ENCODE results near the gene STAU1.
"Not testable (repeated sequence)": the region's sequence is repeated elsewhere in the genome, so short reads cannot be mapped to it uniquely, and the experiment has no call there.

The STAU1 gene

DNA sequence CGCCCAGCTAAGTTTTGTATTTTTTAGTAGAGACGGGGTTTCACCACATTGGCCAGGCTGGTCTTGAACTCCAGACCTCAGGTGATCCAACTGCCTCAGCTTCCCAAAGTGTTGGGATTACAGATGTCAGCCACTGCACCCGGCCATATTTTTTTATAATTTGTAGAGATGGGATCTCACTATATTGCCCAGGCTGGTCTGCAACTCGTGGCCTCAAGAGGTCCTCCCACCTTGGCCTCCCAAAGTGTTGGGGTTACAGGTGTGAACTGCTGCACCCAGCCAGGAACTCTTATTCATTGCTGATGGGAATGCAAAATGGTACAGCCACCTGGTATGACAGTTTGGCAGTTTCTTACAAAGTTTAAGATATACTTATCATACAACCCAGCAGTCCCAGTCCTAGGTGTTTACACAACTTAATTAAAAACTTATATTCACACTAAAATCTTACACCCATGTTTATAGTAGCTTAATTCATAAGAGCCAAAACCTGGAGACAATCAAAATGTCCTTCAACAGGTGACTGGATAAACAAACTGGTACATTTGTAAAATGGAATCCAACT lies 11.7 kb upstream of the STAU1 start:
- H3K27me3 ChIP-seq (replicated peaks; ENCODE audit: control insufficient read depth, insufficient read depth, low read length) = no peaks in the 10 kb centered on the region
- no peak overlapping the region for H3K4me3 ChIP-seq (ENCODE audit: low read length)
- no peaks in the 10 kb centered on the region for H3K4me1 ChIP-seq (ENCODE audit: control insufficient read depth, insufficient read depth, low read length)
- H3K36me3 ChIP-seq (ENCODE audit: control insufficient read depth, insufficient read depth, low read length, severe bottlenecking) = no peaks in the 10 kb centered on the region
- no peak for DNase-seq (ENCODE audit: low read depth)
- no peak overlapping the region for H3K9ac ChIP-seq (ENCODE audit: low read length)
- H3K9me3 ChIP-seq (ENCODE audit: control insufficient read depth, low read length) = no peaks in the 10 kb centered on the region

- not testable (repeated sequence) for H3K4me1 ChIP-seq (ENCODE audit: control insufficient read depth, insufficient read depth, low read length); H3K36me3 ChIP-seq (ENCODE audit: control insufficient read depth, insufficient read depth, low read length, severe bottlenecking); H3K27me3 ChIP-seq (replicated peaks; ENCODE audit: control insufficient read depth, insufficient read depth, low read length); DNase-seq (ENCODE audit: low read depth); H3K4me3 ChIP-seq (ENCODE audit: low read length); H3K9ac ChIP-seq (ENCODE audit: low read length); H3K9me3 ChIP-seq (ENCODE audit: control insufficient read depth, low read length)
These were observed 4.9 kb upstream of the STAU1 start for GRCh38 chr20:49192944-49193518.

- H3K36me3 ChIP-seq (ENCODE audit: control insufficient read depth, insufficient read depth, low read length, severe bottlenecking) = no peaks in the 10 kb centered on the region
- no peaks in the 10 kb centered on the region for H3K9me3 ChIP-seq (ENCODE audit: control insufficient read depth, low read length)
- H3K4me1 ChIP-seq (ENCODE audit: control insufficient read depth, insufficient read depth, low read length) = peaks cover 32% of the 10 kb centered on the region
- no peak for DNase-seq (ENCODE audit: low read depth)
- peak overlapping the region; percentile 85 for H3K9ac ChIP-seq (ENCODE audit: low read length)
- peak overlapping the region; percentile 93 for H3K4me3 ChIP-seq (ENCODE audit: low read length)
- no peaks in the 10 kb centered on the region for H3K27me3 ChIP-seq (replicated peaks; ENCODE audit: control insufficient read depth, insufficient read depth, low read length)
These were observed 744 bp downstream of the STAU1 start for GRCh38 chr20:49187330-49187850.

GRCh38 chr20:49186535-49187329 lies 1.4 kb downstream of the STAU1 start:
- Histone ChIP-seq H3K4me3 (ENCODE audit: low read length) (peak overlapping the region; percentile 93), H3K9ac (ENCODE audit: low read length) (peak overlapping the region; percentile 85), H3K36me3 (ENCODE audit: control insufficient read depth, insufficient read depth, low read length, severe bottlenecking) (no peaks in the 10 kb centered on the region), H3K4me1 (ENCODE audit: control insufficient read depth, insufficient read depth, low read length) (peaks cover 37% of the 10 kb centered on the region), H3K9me3 (ENCODE audit: control insufficient read depth, low read length) (no peaks in the 10 kb centered on the region), H3K27me3 (replicated peaks; ENCODE audit: control insufficient read depth, insufficient read depth, low read length) (no peaks in the 10 kb centered on the region)
- DNase-seq (ENCODE audit: low read depth) = peak; percentile 78

DNA sequence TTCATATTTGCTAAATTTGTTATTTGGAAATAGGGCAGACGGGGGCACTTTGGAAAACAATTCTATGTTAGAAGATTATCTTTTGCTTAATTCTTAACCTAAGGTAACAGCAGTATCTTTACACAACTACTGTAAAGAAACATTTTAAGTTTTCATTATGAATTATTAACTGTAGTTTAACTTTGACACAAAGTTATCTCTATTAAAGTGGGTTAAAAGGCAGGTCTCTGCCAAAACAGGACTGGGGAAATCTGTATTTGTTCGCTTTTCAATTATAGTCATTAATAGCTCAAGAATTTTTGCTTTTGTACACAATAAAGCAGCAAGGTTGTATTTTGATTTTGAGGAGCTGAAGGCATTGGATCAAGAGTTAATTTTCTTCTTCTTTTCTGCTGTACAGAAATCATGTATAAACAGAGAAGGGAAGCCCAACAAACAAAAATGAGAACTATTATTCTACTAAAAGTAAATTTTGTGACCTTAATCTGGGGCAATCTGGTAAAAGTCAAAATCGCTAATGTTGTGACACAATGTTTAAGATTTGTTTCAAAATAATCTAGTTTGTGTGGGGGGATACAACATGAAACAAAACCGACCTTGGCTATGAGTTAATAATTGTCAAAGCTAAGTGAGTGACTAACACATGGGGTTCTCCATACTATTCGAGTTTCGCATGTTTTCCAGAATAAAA lies 2.9 kb downstream of the STAU1 start:
- H3K9ac ChIP-seq (ENCODE audit: low read length) = peak overlapping the region; percentile 14
- no peaks in the 10 kb centered on the region for H3K27me3 ChIP-seq (replicated peaks; ENCODE audit: control insufficient read depth, insufficient read depth, low read length)
- no peaks in the 10 kb centered on the region for H3K36me3 ChIP-seq (ENCODE audit: control insufficient read depth, insufficient read depth, low read length, severe bottlenecking)
- peak overlapping the region; percentile 40 for H3K4me3 ChIP-seq (ENCODE audit: low read length)
- peaks cover 47% of the 10 kb centered on the region for H3K4me1 ChIP-seq (ENCODE audit: control insufficient read depth, insufficient read depth, low read length)
- no peak for DNase-seq (ENCODE audit: low read depth)
- no peaks in the 10 kb centered on the region for H3K9me3 ChIP-seq (ENCODE audit: control insufficient read depth, low read length)

- H3K4me3 ChIP-seq (ENCODE audit: low read length) = peak overlapping the region; percentile 40
- no peaks in the 10 kb centered on the region for H3K9me3 ChIP-seq (ENCODE audit: control insufficient read depth, low read length)
- peaks cover 51% of the 10 kb centered on the region for H3K4me1 ChIP-seq (ENCODE audit: control insufficient read depth, insufficient read depth, low read length)
- H3K9ac ChIP-seq (ENCODE audit: low read length) = no peak overlapping the region
- no peaks in the 10 kb centered on the region for H3K27me3 ChIP-seq (replicated peaks; ENCODE audit: control insufficient read depth, insufficient read depth, low read length)
- H3K36me3 ChIP-seq (ENCODE audit: control insufficient read depth, insufficient read depth, low read length, severe bottlenecking) = no peaks in the 10 kb centered on the region
- no peak for DNase-seq (ENCODE audit: low read depth)
These were observed 3.5 kb downstream of the STAU1 start for GRCh38 chr20:49184691-49185070.

DNA sequence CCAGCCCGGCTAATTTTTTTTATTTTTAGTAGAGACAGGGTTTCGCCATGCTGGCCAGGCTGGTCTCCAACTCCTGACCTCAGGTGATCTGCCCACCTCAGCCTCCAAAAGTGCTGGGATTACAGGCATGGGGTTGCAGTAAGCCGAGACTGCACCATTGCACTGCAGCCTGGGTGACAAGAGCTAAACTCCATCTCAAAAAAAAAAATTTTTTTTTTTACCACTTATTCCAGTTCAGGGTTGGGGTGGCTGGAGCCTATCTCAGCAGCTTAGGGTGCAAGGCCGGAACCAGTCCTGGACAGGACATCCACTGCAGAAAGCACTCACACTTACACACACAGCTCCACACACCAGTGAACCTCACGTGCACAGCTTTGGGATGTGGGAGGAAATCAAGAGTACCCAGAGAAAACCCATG lies 4.0 kb downstream of the STAU1 start:
- not testable (repeated sequence) for DNase-seq (ENCODE audit: low read depth); H3K9me3 ChIP-seq (ENCODE audit: control insufficient read depth, low read length); H3K4me3 ChIP-seq (ENCODE audit: low read length); H3K9ac ChIP-seq (ENCODE audit: low read length); H3K36me3 ChIP-seq (ENCODE audit: control insufficient read depth, insufficient read depth, low read length, severe bottlenecking); H3K27me3 ChIP-seq (replicated peaks; ENCODE audit: control insufficient read depth, insufficient read depth, low read length)
- H3K4me1 ChIP-seq (ENCODE audit: control insufficient read depth, insufficient read depth, low read length) = peaks cover 57% of the 10 kb centered on the region

- Histone ChIP-seq H3K9me3 (ENCODE audit: control insufficient read depth, low read length) (no peaks in the 10 kb centered on the region), H3K4me1 (ENCODE audit: control insufficient read depth, insufficient read depth, low read length) (peaks cover 58% of the 10 kb centered on the region), H3K27me3 (replicated peaks; ENCODE audit: control insufficient read depth, insufficient read depth, low read length) (no peaks in the 10 kb centered on the region), H3K36me3 (ENCODE audit: control insufficient read depth, insufficient read depth, low read length, severe bottlenecking) (no peaks in the 10 kb centered on the region), H3K9ac (ENCODE audit: low read length) (no peak overlapping the region), H3K4me3 (ENCODE audit: low read length) (no peak overlapping the region)
- no peak for DNase-seq (ENCODE audit: low read depth)
These were observed 4.7 kb downstream of the STAU1 start for GRCh38 chr20:49183444-49183843.

GRCh38 chr20:49181265-49181877 lies 6.8 kb downstream of the STAU1 start:
- Histone ChIP-seq H3K27me3 (replicated peaks; ENCODE audit: control insufficient read depth, insufficient read depth, low read length) (no peaks in the 10 kb centered on the region), H3K36me3 (ENCODE audit: control insufficient read depth, insufficient read depth, low read length, severe bottlenecking) (peaks cover 5% of the 10 kb centered on the region), H3K9me3 (ENCODE audit: control insufficient read depth, low read length) (no peaks in the 10 kb centered on the region), H3K4me1 (ENCODE audit: control insufficient read depth, insufficient read depth, low read length) (peaks cover 55% of the 10 kb centered on the region), H3K4me3 (ENCODE audit: low read length) (no peak overlapping the region), H3K9ac (ENCODE audit: low read length) (no peak overlapping the region)
- no peak for DNase-seq (ENCODE audit: low read depth)

- H3K4me3 ChIP-seq (ENCODE audit: low read length) = no peak overlapping the region
- H3K4me1 ChIP-seq (ENCODE audit: control insufficient read depth, insufficient read depth, low read length) = peaks cover 37% of the 10 kb centered on the region
- peak overlapping the region; percentile 12 for H3K9ac ChIP-seq (ENCODE audit: low read length)
- peaks cover 8% of the 10 kb centered on the region for H3K36me3 ChIP-seq (ENCODE audit: control insufficient read depth, insufficient read depth, low read length, severe bottlenecking)
- no peaks in the 10 kb centered on the region for H3K27me3 ChIP-seq (replicated peaks; ENCODE audit: control insufficient read depth, insufficient read depth, low read length)
- DNase-seq (ENCODE audit: low read depth) = no peak
- H3K9me3 ChIP-seq (ENCODE audit: control insufficient read depth, low read length) = no peaks in the 10 kb centered on the region
These were observed 8.5 kb downstream of the STAU1 start for GRCh38 chr20:49179368-49180277.
